ENCODE measurements around the gene GLE1. TPM values are rescaled to one million over a fixed set of nuclear protein-coding genes. Genes with fewer than 3 reads are reported as not detected.

The GLE1 gene
- total RNA-seq, 1 experiment from 2014 or later: 26.5 TPM

DNA sequence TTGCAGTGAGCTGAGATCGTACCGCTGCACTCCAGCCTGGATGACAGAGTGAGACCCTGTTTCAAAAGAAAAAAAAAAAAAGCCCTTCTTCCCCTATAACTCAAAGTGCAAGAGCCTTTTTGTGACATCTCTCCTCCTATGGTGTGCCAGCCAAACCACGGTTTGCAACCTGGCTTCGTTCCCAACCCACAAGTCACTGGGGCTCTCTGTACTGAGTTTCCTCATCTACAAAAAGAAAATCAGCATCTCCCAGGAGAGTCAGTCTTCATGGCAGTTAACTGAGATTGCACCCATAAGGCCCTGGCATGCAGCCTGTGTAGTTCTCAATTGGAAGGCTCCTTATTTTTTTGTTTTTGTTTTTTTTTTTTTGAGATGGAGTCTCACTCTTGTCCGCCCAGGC lies 34.0 kb upstream of the GLE1 start:
- H2AFZ ChIP-seq (ENCODE audit: low read length): no peak overlapping the region
- H3K4me3 ChIP-seq (ENCODE audit: low read length): no peak overlapping the region
- H3K4me2 ChIP-seq (ENCODE audit: low read depth, low read length, poor library complexity, severe bottlenecking): peak overlapping the region; percentile 10
- no peaks in the 10 kb centered on the region for H3K9me3 ChIP-seq (ENCODE audit: low read length)
- H4K20me1 ChIP-seq (ENCODE audit: insufficient read depth, low read depth, low read length): no peaks in the 10 kb centered on the region
- no peaks in the 10 kb centered on the region for H3K27me3 ChIP-seq (ENCODE audit: low read length)
- H3K79me2 ChIP-seq (ENCODE audit: low read length): no peaks in the 10 kb centered on the region
- peaks cover 25% of the 10 kb centered on the region for H3K36me3 ChIP-seq (ENCODE audit: insufficient read depth, low read length)
- H3K27ac ChIP-seq (ENCODE audit: low read length): peak overlapping the region; percentile 34
- H3K4me1 ChIP-seq (ENCODE audit: low read length): peaks cover 16% of the 10 kb centered on the region
- H3K9ac ChIP-seq (ENCODE audit: low read length): no peak overlapping the region
- peak; percentile 76 for DNase-seq
- no peaks in the 10 kb centered on the region for H3K9me2 ChIP-seq (replicated peaks; ENCODE audit: insufficient read depth, low read length)

DNA sequence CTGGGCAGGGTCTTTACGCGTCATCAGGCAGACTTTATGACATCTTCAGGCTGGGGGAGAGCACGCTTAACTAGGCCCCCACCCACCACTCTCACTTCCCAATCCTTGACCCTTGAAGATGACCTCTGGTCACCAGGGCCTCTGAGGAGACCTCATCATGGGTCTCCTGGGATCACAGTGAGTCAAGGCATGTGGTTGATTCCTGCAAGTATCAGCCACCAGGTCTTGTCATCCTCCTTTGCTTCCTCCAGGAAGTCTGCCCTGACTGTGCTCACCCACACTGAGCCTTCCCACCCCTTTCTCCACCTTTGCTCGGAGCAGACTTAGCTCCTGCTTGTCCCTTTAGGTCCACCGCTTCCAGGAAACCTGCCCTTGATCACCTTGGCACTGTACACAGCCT lies 31.4 kb upstream of the GLE1 start:
- peaks cover 30% of the 10 kb centered on the region; the same call in 1 of the 2 replicates for H3K36me3 ChIP-seq (ENCODE audit: insufficient read depth, low read length)
- no peak overlapping the region for H3K27ac ChIP-seq (ENCODE audit: low read length)
- H3K4me2 ChIP-seq (ENCODE audit: low read depth, low read length, poor library complexity, severe bottlenecking): no peak overlapping the region
- no peak overlapping the region for H2AFZ ChIP-seq (ENCODE audit: low read length)
- no peak for DNase-seq
- no peaks in the 10 kb centered on the region for H3K9me3 ChIP-seq (ENCODE audit: low read length)
- no peaks in the 10 kb centered on the region for H3K9me2 ChIP-seq (replicated peaks; ENCODE audit: insufficient read depth, low read length)
- H3K27me3 ChIP-seq (ENCODE audit: low read length): no peaks in the 10 kb centered on the region
- no peaks in the 10 kb centered on the region for H3K79me2 ChIP-seq (ENCODE audit: low read length)
- peaks cover 16% of the 10 kb centered on the region for H3K4me1 ChIP-seq (ENCODE audit: low read length)
- no peaks in the 10 kb centered on the region for H4K20me1 ChIP-seq (ENCODE audit: insufficient read depth, low read depth, low read length)
- H3K4me3 ChIP-seq (ENCODE audit: low read length): no peak overlapping the region
- no peak overlapping the region for H3K9ac ChIP-seq (ENCODE audit: low read length)

DNA sequence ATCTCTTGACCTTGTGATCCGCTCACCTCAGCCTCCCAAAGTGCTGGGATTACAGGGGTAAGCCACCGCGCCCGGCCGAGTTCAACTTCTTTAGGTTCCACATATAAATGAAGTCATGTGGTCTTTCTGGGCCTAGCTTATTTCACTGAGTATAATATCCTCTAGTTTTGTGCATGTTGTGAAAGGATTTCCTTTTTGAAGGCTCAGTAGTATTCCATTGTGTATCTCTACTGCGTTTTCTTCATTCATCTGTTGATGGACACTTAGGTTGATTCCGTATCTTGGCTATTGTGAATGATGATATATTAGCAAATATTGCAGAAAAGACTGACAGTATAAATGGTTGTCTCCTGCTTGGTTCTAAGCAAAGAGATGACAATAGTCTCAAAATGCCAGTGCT lies 28.7 kb upstream of the GLE1 start:
- H3K9ac ChIP-seq (ENCODE audit: low read length): no peak overlapping the region
- no peak overlapping the region for H3K4me2 ChIP-seq (ENCODE audit: low read depth, low read length, poor library complexity, severe bottlenecking)
- H3K27ac ChIP-seq (ENCODE audit: low read length): no peak overlapping the region
- H3K36me3 ChIP-seq (ENCODE audit: insufficient read depth, low read length): peaks cover 26% of the 10 kb centered on the region; the same call in 1 of the 2 replicates
- no peak overlapping the region for H3K4me3 ChIP-seq (ENCODE audit: low read length)
- no peaks in the 10 kb centered on the region for H3K79me2 ChIP-seq (ENCODE audit: low read length)
- peaks cover 6% of the 10 kb centered on the region for H3K4me1 ChIP-seq (ENCODE audit: low read length)
- no peaks in the 10 kb centered on the region for H3K9me3 ChIP-seq (ENCODE audit: low read length)
- H3K27me3 ChIP-seq (ENCODE audit: low read length): no peaks in the 10 kb centered on the region
- no peak overlapping the region for H2AFZ ChIP-seq (ENCODE audit: low read length)
- no peaks in the 10 kb centered on the region for H4K20me1 ChIP-seq (ENCODE audit: insufficient read depth, low read depth, low read length)
- no peak for DNase-seq
- no peaks in the 10 kb centered on the region for H3K9me2 ChIP-seq (replicated peaks; ENCODE audit: insufficient read depth, low read length)

DNA sequence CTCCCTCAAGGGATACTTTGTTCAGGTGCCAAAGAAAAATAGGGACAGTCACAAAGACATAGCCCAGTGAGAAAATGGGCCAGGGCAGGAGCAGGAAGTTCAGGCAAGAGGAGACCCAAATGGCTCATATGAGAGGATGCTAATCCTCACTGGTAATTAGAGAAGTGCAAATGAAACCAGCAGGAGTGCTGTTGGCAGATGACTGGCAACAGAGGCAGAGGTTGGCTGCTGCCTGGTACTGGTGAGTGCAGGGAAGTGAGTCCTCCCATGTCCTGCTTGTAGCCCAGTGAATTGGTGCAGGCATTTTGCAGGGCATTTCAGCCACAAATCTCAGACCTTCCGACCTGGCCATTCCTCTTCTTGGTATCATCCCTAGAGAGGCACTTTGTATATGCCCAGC lies 25.3 kb upstream of the GLE1 start:
- Histone ChIP-seq H3K27me3 (ENCODE audit: low read length) (no peaks in the 10 kb centered on the region), H3K9me3 (ENCODE audit: low read length) (no peaks in the 10 kb centered on the region), H3K79me2 (ENCODE audit: low read length) (no peaks in the 10 kb centered on the region), H4K20me1 (ENCODE audit: insufficient read depth, low read depth, low read length) (no peaks in the 10 kb centered on the region), H3K9me2 (replicated peaks; ENCODE audit: insufficient read depth, low read length) (no peaks in the 10 kb centered on the region), H3K4me3 (ENCODE audit: low read length) (no peak overlapping the region), H3K9ac (ENCODE audit: low read length) (no peak overlapping the region), H3K27ac (ENCODE audit: low read length) (no peak overlapping the region), H3K4me2 (ENCODE audit: low read depth, low read length, poor library complexity, severe bottlenecking) (no peak overlapping the region), H3K36me3 (ENCODE audit: insufficient read depth, low read length) (peaks cover 35% of the 10 kb centered on the region), H3K4me1 (ENCODE audit: low read length) (peaks cover 6% of the 10 kb centered on the region), H2AFZ (ENCODE audit: low read length) (no peak overlapping the region)
- no peak for DNase-seq

DNA sequence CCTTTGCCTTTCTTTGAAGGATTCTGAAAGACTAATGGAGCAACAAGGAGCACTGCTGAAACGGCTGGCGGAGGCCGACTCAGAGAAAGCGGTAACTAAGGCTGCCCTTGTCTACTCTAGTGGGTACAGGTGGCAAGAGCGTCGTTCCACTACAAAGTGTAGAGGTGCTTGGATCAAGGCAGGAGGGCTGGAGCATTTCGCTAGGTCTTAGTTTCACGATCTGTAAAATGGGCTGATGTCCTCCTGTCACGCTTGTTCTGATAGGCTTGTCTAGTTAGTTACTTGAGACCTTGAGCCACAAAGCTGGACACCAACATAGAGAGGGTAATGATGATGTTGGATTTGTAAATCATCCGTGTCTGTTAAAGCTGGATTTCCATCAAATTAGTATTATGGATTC lies 23.0 kb upstream of the GLE1 start:
- no peak overlapping the region for H2AFZ ChIP-seq (ENCODE audit: low read length)
- no peak overlapping the region for H3K27ac ChIP-seq (ENCODE audit: low read length)
- H4K20me1 ChIP-seq (ENCODE audit: insufficient read depth, low read depth, low read length): no peaks in the 10 kb centered on the region

DNA sequence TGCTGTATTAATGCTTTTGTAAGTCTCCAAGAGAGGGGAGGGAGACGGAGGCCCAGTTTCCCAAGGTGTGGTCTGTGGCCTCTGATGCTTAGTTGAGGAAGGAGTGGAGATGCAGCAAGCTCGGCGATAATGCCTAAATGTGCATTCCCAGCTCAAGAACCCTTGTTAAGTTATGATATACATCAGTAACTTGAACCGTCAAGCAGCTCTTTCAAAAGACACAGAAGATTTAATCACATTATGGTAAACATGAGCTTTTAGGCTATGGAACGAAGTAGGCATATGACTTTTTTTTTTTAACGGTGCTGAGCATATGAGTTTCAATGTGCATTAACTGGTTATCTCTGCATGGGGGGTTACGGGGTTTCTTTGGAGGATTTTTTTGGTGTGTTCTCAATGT lies 22.3 kb upstream of the GLE1 start:
- Histone ChIP-seq H3K4me3 (ENCODE audit: low read length) (no peak overlapping the region), H3K4me2 (ENCODE audit: low read depth, low read length, poor library complexity, severe bottlenecking) (no peak overlapping the region), H3K27ac (ENCODE audit: low read length) (no peak overlapping the region), H2AFZ (ENCODE audit: low read length) (no peak overlapping the region), H3K4me1 (ENCODE audit: low read length) (peaks cover 6% of the 10 kb centered on the region), H3K9me2 (replicated peaks; ENCODE audit: insufficient read depth, low read length) (no peaks in the 10 kb centered on the region), H3K27me3 (ENCODE audit: low read length) (no peaks in the 10 kb centered on the region), H3K79me2 (ENCODE audit: low read length) (no peaks in the 10 kb centered on the region), H4K20me1 (ENCODE audit: insufficient read depth, low read depth, low read length) (no peaks in the 10 kb centered on the region), H3K36me3 (ENCODE audit: insufficient read depth, low read length) (peaks cover 27% of the 10 kb centered on the region), H3K9me3 (ENCODE audit: low read length) (no peaks in the 10 kb centered on the region), H3K9ac (ENCODE audit: low read length) (no peak overlapping the region)
- no peak for DNase-seq

More for the DNA sequence above, 23.0 kb upstream of the GLE1 start:
- no peak overlapping the region for H3K4me3 ChIP-seq (ENCODE audit: low read length)
- no peaks in the 10 kb centered on the region for H3K79me2 ChIP-seq (ENCODE audit: low read length)
- H3K9me3 ChIP-seq (ENCODE audit: low read length): no peaks in the 10 kb centered on the region
- DNase-seq: no peak
- no peak overlapping the region for H3K4me2 ChIP-seq (ENCODE audit: low read depth, low read length, poor library complexity, severe bottlenecking)
- no peak overlapping the region for H3K9ac ChIP-seq (ENCODE audit: low read length)
- peaks cover 6% of the 10 kb centered on the region for H3K4me1 ChIP-seq (ENCODE audit: low read length)
- H3K27me3 ChIP-seq (ENCODE audit: low read length): no peaks in the 10 kb centered on the region
- no peaks in the 10 kb centered on the region for H3K9me2 ChIP-seq (replicated peaks; ENCODE audit: insufficient read depth, low read length)
- peaks cover 27% of the 10 kb centered on the region for H3K36me3 ChIP-seq (ENCODE audit: insufficient read depth, low read length)

DNA sequence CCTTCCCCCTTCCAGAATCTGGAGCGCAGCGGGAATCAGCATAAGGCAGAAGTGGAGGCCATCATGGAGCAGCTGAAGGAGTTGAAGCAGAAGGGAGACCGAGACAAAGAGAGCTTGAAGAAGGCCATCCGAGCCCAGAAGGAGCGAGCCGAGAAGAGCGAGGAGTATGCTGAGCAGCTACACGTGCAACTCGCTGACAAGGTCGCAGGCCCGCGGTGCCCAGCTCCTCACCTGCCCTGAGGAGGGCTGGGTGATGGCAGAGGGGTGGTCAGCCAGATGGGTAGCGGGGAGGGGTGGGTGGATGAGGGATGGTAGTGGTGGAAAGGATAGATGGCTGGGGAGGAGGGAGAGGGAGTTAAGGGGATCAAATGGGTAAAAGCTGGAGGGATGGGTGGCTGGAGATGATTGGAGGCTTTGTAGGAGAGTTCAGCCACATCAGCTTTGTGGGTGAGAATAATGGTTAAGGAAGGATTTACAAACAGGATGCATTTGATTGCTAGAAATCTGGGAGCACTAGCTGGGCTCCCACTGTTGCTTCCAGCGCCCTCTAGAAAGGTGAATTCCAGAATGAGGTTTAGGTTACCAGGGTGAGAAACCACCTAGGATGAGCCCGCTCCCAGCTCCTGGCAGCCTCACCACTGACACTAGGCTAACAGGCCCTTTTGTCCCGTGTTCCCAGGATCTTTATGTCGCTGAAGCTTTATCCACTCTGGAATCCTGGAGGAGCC lies 19.7 kb upstream of the GLE1 start:
- Histone ChIP-seq H3K9ac (ENCODE audit: low read length) (no peak overlapping the region), H3K79me2 (ENCODE audit: low read length) (no peaks in the 10 kb centered on the region), H2AFZ (ENCODE audit: low read length) (no peak overlapping the region), H3K9me2 (replicated peaks; ENCODE audit: insufficient read depth, low read length) (no peaks in the 10 kb centered on the region), H3K27ac (ENCODE audit: low read length) (no peak overlapping the region), H3K27me3 (ENCODE audit: low read length) (no peaks in the 10 kb centered on the region), H3K36me3 (ENCODE audit: insufficient read depth, low read length) (peaks cover 32% of the 10 kb centered on the region), H3K4me2 (ENCODE audit: low read depth, low read length, poor library complexity, severe bottlenecking) (no peak overlapping the region), H3K9me3 (ENCODE audit: low read length) (no peaks in the 10 kb centered on the region), H4K20me1 (ENCODE audit: insufficient read depth, low read depth, low read length) (no peaks in the 10 kb centered on the region), H3K4me1 (ENCODE audit: low read length) (no peaks in the 10 kb centered on the region), H3K4me3 (ENCODE audit: low read length) (no peak overlapping the region)
- DNase-seq: no peak

DNA sequence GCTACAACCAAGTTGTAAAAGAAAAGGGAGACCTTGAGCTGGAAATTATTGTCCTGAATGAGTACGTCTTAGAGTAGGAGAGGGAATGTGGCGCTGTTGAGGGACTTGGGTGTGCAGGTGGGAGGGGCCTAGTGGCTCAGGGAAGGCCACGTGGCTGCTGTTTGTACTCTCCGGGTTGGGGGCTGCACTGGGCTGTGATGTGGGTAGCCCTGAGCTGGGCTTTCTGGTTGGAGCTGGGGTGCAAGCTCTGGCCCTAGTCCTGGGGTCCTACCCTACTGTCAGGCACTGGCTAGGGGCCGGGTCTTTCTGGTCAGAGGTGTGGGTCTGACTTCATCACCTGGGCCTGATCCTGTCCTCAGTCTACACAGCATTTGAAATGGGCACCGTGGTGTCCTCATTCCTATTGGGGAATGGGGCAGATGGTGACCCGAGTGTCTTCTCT lies 19.1 kb upstream of the GLE1 start:
- Histone ChIP-seq H3K79me2 (ENCODE audit: low read length) (no peaks in the 10 kb centered on the region), H3K27me3 (ENCODE audit: low read length) (no peaks in the 10 kb centered on the region), H3K27ac (ENCODE audit: low read length) (no peak overlapping the region), H3K4me2 (ENCODE audit: low read depth, low read length, poor library complexity, severe bottlenecking) (no peak overlapping the region), H3K36me3 (ENCODE audit: insufficient read depth, low read length) (peaks cover 34% of the 10 kb centered on the region), H4K20me1 (ENCODE audit: insufficient read depth, low read depth, low read length) (no peaks in the 10 kb centered on the region), H3K9ac (ENCODE audit: low read length) (no peak overlapping the region), H2AFZ (ENCODE audit: low read length) (no peak overlapping the region), H3K4me3 (ENCODE audit: low read length) (no peak overlapping the region), H3K9me2 (replicated peaks; ENCODE audit: insufficient read depth, low read length) (no peaks in the 10 kb centered on the region), H3K4me1 (ENCODE audit: low read length) (no peaks in the 10 kb centered on the region), H3K9me3 (ENCODE audit: low read length) (no peaks in the 10 kb centered on the region)
- DNase-seq: no peak

All from Karpas-422 (cell line).